Transverse colon (tissue), 4 donors: ENCODE data around the gene CCDC136. TPM values are rescaled to one million over a fixed set of nuclear protein-coding genes. Genes with fewer than 3 reads are reported as not detected.

Experiments used
- DNase-seq: peaks from one replicate; pipeline ENCODE4 v3.0.0-alpha.2; 2019
- H3K27ac ChIP-seq, 4 donors: fragments of 200-600 bp; sonication (generic); 2 replicates each; pipeline ENCODE4 v1.5.1; 2016 to 2018; ENCODE audit warnings: inconsistent platforms in 4 of 4
- H3K27me3 ChIP-seq: fragments of 200-600 bp; sonication (generic); 2 replicates; pipeline ENCODE4 v1.5.1; 2017; ENCODE audit warnings: inconsistent platforms
- H3K36me3 ChIP-seq, 4 donors: fragments of 200-600 bp; sonication (generic); 2 replicates each; pipeline ENCODE4 v1.5.1; 2017 to 2019; ENCODE audit warnings: inconsistent platforms in 4 of 4
- H3K4me1 ChIP-seq, 4 donors: fragments of 200-600 bp; sonication (generic); 2 replicates each; pipeline ENCODE4 v1.5.1; 2017 to 2020; ENCODE audit warnings: inconsistent platforms in 4 of 4
- H3K4me3 ChIP-seq, 4 donors: fragments of 200-600 bp; sonication (generic); 1 replicate in 1 of 4; 2 replicates in 3 of 4; pipeline versions ENCODE4 v1.5.1 to v1.6.1; 2017 to 2019; ENCODE audit warnings: inconsistent platforms in 4 of 4
- H3K9me3 ChIP-seq, 2 donors: fragments of 200-600 bp; sonication (generic); 2 replicates each; pipeline ENCODE4 v1.5.1; 2017 to 2019; ENCODE audit warnings: inconsistent platforms in 2 of 2
- CTCF ChIP-seq, 5 experiments: fragments of 200-600 bp in 3 of 5; fragments of 450-650 bp in 2 of 5; sonication (generic) in 3 of 5; IDR thresholded peaks; 1 replicate in 2 of 5; 2 replicates in 3 of 5; pipeline ENCODE4 v1.5.1; 2016 to 2017; ENCODE audit warnings: antibody characterized with exemption in 5 of 5, inconsistent platforms in 3 of 5, mild to moderate bottlenecking in 2 of 5, moderate library complexity in 1 of 5
- EP300 ChIP-seq: sonication (generic); formaldehyde crosslinking; IDR thresholded peaks from one replicate; pipeline ENCODE4 v1.6.1; 2017; ENCODE audit warnings: antibody characterized with exemption, low read depth
- POLR2A ChIP-seq: fragments of 450-650 bp; IDR thresholded peaks from one replicate; pipeline ENCODE4 v1.6.1; 2016; ENCODE audit warnings: antibody characterized with exemption, mild to moderate bottlenecking, moderate library complexity
- POLR2AphosphoS5 ChIP-seq, 3 donors: sonication (generic); formaldehyde crosslinking; IDR thresholded peaks; one replicate each; pipeline ENCODE4 v1.6.1; 2016; ENCODE audit warnings: antibody characterized with exemption in 3 of 3
- WGBS, 2 donors: methylation state at CpG; one replicate each; pipeline ENCODE4 v1.1.5; 2018; ENCODE audit warnings: low coverage in 1 of 2; 5-methylcytosine and 5-hydroxymethylcytosine counted together
- in situ Hi-C, 4 donors: fragments of 200-750 bp; cut with MboI; loops; one replicate each; pipeline versions ENCODE4 v1.15.0 to v1.15.1; 2017; ENCODE audit warnings: low sequenced_read_pairs in 3 of 4, low pct_ligation_motif_present in 1 of 4, low pct_unique_long_range_greater_than_20kb in 1 of 4
- intact Hi-C: fragments of 100-400 bp; cut with DNase I; formaldehyde crosslinking; loops from one replicate; pipeline ENCODE4 v1.15.1; 2023; ENCODE audit warnings: low total_unique reads
- total RNA-seq, 4 donors: library from RNA; depleted of rRNA; stranded (reverse); fragments of >200 nt; gene quantifications; one replicate each; pipeline ENCODE4 v1.1.0, GENCODE V29; 2016

Gene CCDC136
- total RNA-seq, 4 donors from 2014 or later = 1.9 to 16.5 (median 8.3) TPM

GRCh38 chr7:128836729-128837348 lies 45.1 kb downstream of the CCDC136 start:
- H3K4me3 ChIP-seq = no peak overlapping the region
- intact Hi-C loops (no loop called here), in situ Hi-C loops (no loop called here)
- H3K4me1 ChIP-seq = peaks cover 8 to 27% (median 20%) of the 10 kb centered on the region in 4 donors
- no peak for TF ChIP-seq CTCF (IDR thresholded peaks at IDR 0.05)
- TF ChIP-seq POLR2A = no peak
- TF ChIP-seq EP300 = no peak
- no peak for TF ChIP-seq POLR2AphosphoS5 (IDR thresholded peaks at IDR 0.05)
- H3K27me3 ChIP-seq = peaks cover 15% of the 10 kb centered on the region
- H3K27ac ChIP-seq = peak overlapping the region; percentile 65 to 94 (median 81)
- no peak for DNase-seq
- 79% methylated on average over 14 of the region's 14 CpGs; no CpG with 5 or more reads in 1 of the 2 donors for WGBS, 2 donors
- H3K36me3 ChIP-seq = no peaks in the 10 kb centered on the region
- H3K9me3 ChIP-seq = no peaks in the 10 kb centered on the region

- no peak for DNase-seq
- peaks cover 6 to 21% (median 17%) of the 10 kb centered on the region in 4 donors for H3K4me1 ChIP-seq
- no peaks in the 10 kb centered on the region for H3K36me3 ChIP-seq
- intact Hi-C loops (no loop called here), in situ Hi-C loops (no loop called here)
- H3K4me3 ChIP-seq = no peak overlapping the region
- H3K9me3 ChIP-seq = no peaks in the 10 kb centered on the region
- TF ChIP-seq CTCF (IDR thresholded peaks at IDR 0.05) (no peak), POLR2AphosphoS5 (IDR thresholded peaks at IDR 0.05) (peak in 1 of 3 donors; percentile 7)
- peaks cover 9% of the 10 kb centered on the region for H3K27me3 ChIP-seq
- 89% methylated on average over 16 of the region's 16 CpGs; no CpG with 5 or more reads in 1 of the 2 donors for WGBS, 2 donors
- H3K27ac ChIP-seq = peak overlapping the region in 3 of 4 donors; percentile 48 to 84 (median 78)
Observed at GRCh38 chr7:128837521-128837921, 45.8 kb downstream of the CCDC136 start.

- in situ Hi-C loops = no loop called here
- Histone ChIP-seq H3K27ac (peak overlapping the region in 3 of 4 donors; percentile 29 to 78 (median 48)), H3K36me3 (no peaks in the 10 kb centered on the region), H3K9me3 (no peaks in the 10 kb centered on the region), H3K4me3 (no peak overlapping the region), H3K27me3 (peaks cover 2% of the 10 kb centered on the region), H3K4me1 (peaks cover 0 to 19% (median 10%) of the 10 kb centered on the region in 4 donors)
- DNase-seq = no peak
- 92% methylated on average over 19 of the region's 22 CpGs; no CpG with 5 or more reads in 1 of the 2 donors for WGBS, 2 donors
- TF ChIP-seq POLR2A = no peak
- intact Hi-C loops = no loop called here
Observed at GRCh38 chr7:128838109-128838779, 46.5 kb downstream of the CCDC136 start.

- H3K9me3 ChIP-seq = no peaks in the 10 kb centered on the region
- H3K4me3 ChIP-seq = no peak overlapping the region
- 84% methylated on average over 16 of the region's 17 CpGs; no CpG with 5 or more reads in 1 of the 2 donors for WGBS, 2 donors
- H3K4me1 ChIP-seq = peaks cover 0 to 11% (median 5%) of the 10 kb centered on the region in 4 donors
- no peaks in the 10 kb centered on the region for H3K27me3 ChIP-seq
- intact Hi-C loops (loop anchor here (1.0 kb wide), 1 partner anchor 97 kb away; no protein-coding TSS in a partner anchor), in situ Hi-C loops (no loop called here)
- H3K27ac ChIP-seq = peak overlapping the region in 3 of 4 donors; percentile 39 to 78 (median 48)
- no peak for TF ChIP-seq EP300
- TF ChIP-seq POLR2A = no peak
- no peaks in the 10 kb centered on the region for H3K36me3 ChIP-seq
- DNase-seq = no peak
Observed at GRCh38 chr7:128838981-128839731, 47.4 kb downstream of the CCDC136 start.
